ENCODE data around the gene CRYZ. TPM values are rescaled to one million over a fixed set of nuclear protein-coding genes. Genes with fewer than 3 reads are reported as not detected.

The CRYZ gene
- total and polyA plus RNA-seq, 10 of the 15 experiments (the other 5 are each of a cell fraction or from before 2014, with no cell fraction given) = 53.4 to 194 (median 79.8) TPM

DNA sequence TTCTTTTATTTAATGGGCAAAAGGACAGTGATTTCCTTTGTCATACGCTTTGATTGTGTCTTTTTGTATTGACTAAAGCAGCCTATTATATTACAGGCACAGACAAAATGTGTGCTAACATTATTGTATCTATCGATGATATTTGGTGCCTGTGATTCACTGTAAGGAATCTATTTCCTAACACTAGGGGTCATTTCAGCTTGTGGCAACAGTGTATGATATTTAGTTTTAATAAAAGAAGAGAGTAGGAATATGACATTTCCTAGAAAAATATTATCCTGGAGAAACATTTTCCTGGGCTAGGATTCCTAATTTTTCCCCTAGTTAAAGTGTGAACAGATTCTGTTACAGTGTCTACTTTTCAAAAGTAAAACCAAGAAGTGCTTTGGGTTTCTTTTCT is 42.9 kb upstream of the CRYZ start:
- H3K27me3 ChIP-seq (replicated peaks in 1 of 2; ENCODE audit: control insufficient read depth in 2 of 2, insufficient read depth in 2 of 2, low read length in 1 of 2) = no peaks in the 10 kb centered on the region; a peak in 1 of 4 replicates
- ChIA-PET CTCF (interaction anchor here (0.9 to 4.8 kb wide), 12 partner anchors 8 to 472 kb away, joined by 3 to 44 read pairs (median 4); no protein-coding TSS in a partner anchor), SMC1A (ENCODE audit: uncharacterized antibody, unreplicated experiment) (interaction anchor here (0.7 to 4.0 kb wide), 4 partner anchors 21 to 427 kb away, joined by 3 to 24 read pairs (median 4); no protein-coding TSS in a partner anchor), POLR2A (no interaction called here), RAD21 (ENCODE audit: unreplicated experiment) (interaction anchor here (0.7 to 2.0 kb wide), 7 partner anchors 10 to 432 kb away, joined by 3 to 10 read pairs (median 3); no protein-coding TSS in a partner anchor)
- H4K20me1 ChIP-seq (ENCODE audit: control insufficient read depth, insufficient read depth) = no peaks in the 10 kb centered on the region
- no peak overlapping the region for H3K4me3 ChIP-seq
- no peaks in the 10 kb centered on the region for H3K9me3 ChIP-seq (replicated peaks; ENCODE audit: control insufficient read depth, insufficient read depth, low read length)
- no peak overlapping the region for H2AFZ ChIP-seq (ENCODE audit: control insufficient read depth, low read depth, low read length)
- H3K4me1 ChIP-seq (ENCODE audit: control insufficient read depth, insufficient read depth, low read length) = no peaks in the 10 kb centered on the region
- H3K79me2 ChIP-seq (ENCODE audit: control insufficient read depth, insufficient read depth, low read length) = no peaks in the 10 kb centered on the region
- FAIRE-seq (no peak), DNase-seq (ENCODE audit: low read depth, low spot score) (no peak), ATAC-seq (no peak)
- in situ Hi-C loops (cut with MboI) = no loop called here
- intact Hi-C loops (cut with micrococcal nuclease; ENCODE audit: unreplicated experiment) = loop anchor here (10.0 kb wide), 3 partner anchors 159 to 249 kb away; no protein-coding TSS in a partner anchor
- H3K9ac ChIP-seq (ENCODE audit: control insufficient read depth, insufficient read depth, low read length) = no peak overlapping the region
- 61% methylated on average over 2 of the region's 2 CpGs for WGBS (ENCODE audit: insufficient coverage, insufficient replicate concordance, low lambda C conversion rate, missing lambda C conversion rate)
- no peak overlapping the region for H3K27ac ChIP-seq (ENCODE audit: control insufficient read depth, insufficient read depth)
- no TSS peak for BruUV-seq (replicated peaks)
- no peaks in the 10 kb centered on the region for H3K36me3 ChIP-seq (ENCODE audit: control insufficient read depth in 2 of 2, insufficient read depth in 2 of 2, low read length in 1 of 2)
- no peak overlapping the region for H3K4me2 ChIP-seq (ENCODE audit: control insufficient read depth, insufficient read depth)
- no peak for TF ChIP-seq MYB (IDR thresholded peaks at IDR 0.05; ENCODE audit: borderline replicate concordance, low read depth, low read length)
- TF ChIP-seq CHD2 (IDR thresholded peaks at IDR 0.05; ENCODE audit: borderline replicate concordance, low read depth, low read length) = no peak
- TF ChIP-seq IRF3 (IDR thresholded peaks at IDR 0.05) = no peak
- no peak for TF ChIP-seq TCF12 (IDR thresholded peaks at IDR 0.05; ENCODE audit: low read depth, low read length)
- no peak for TF ChIP-seq CEBPB (IDR thresholded peaks at IDR 0.05; ENCODE audit: borderline replicate concordance in 1 of 2, low read depth in 2 of 2, low read length in 2 of 2)
- no peak for TF ChIP-seq ZBTB4 (CRISPR knock-in tag; IDR thresholded peaks at IDR 0.05)
- TF ChIP-seq, protein P1, sequence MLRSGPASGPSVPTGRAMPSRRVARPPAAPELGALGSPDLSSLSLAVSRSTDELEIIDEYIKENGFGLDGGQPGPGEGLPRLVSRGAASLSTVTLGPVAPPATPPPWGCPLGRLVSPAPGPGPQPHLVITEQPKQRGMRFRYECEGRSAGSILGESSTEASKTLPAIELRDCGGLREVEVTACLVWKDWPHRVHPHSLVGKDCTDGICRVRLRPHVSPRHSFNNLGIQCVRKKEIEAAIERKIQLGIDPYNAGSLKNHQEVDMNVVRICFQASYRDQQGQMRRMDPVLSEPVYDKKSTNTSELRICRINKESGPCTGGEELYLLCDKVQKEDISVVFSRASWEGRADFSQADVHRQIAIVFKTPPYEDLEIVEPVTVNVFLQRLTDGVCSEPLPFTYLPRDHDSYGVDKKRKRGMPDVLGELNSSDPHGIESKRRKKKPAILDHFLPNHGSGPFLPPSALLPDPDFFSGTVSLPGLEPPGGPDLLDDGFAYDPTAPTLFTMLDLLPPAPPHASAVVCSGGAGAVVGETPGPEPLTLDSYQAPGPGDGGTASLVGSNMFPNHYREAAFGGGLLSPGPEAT (IDR thresholded peaks at IDR 0.05; ENCODE audit: low read depth) = no peak
- no peak for TF ChIP-seq SIX5 (IDR thresholded peaks at IDR 0.05; ENCODE audit: low read depth, low read length, severe bottlenecking)
- TF ChIP-seq, protein P2, sequence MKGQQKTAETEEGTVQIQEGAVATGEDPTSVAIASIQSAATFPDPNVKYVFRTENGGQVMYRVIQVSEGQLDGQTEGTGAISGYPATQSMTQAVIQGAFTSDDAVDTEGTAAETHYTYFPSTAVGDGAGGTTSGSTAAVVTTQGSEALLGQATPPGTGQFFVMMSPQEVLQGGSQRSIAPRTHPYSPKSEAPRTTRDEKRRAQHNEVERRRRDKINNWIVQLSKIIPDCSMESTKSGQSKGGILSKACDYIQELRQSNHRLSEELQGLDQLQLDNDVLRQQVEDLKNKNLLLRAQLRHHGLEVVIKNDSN (IDR thresholded peaks at IDR 0.05; ENCODE audit: borderline replicate concordance, extremely low read length, insufficient read depth, low read depth, low read length) = no peak
- TF ChIP-seq ZNF24 (IDR thresholded peaks at IDR 0.05) = no peak
- TF ChIP-seq KAT2A (conservative IDR thresholded peaks at IDR 0.05; ENCODE audit: control insufficient read depth, low read depth, low read length) = no peak
- TF ChIP-seq ZNF207 (IDR thresholded peaks at IDR 0.05; ENCODE audit: borderline replicate concordance) = no peak
- TF ChIP-seq SMAD5 (IDR thresholded peaks at IDR 0.05; ENCODE audit: low read depth) = no peak
- no peak for TF ChIP-seq SUPT20H (IDR thresholded peaks at IDR 0.05; ENCODE audit: borderline replicate concordance, control insufficient read depth, low read depth, low read length)
- TF ChIP-seq HSF1 (IDR thresholded peaks at IDR 0.05; ENCODE audit: low read depth, low read length) = no peak

All from GM12878 (cell line).